ENCODE results near the gene RGMA. TPM values are rescaled to one million over a fixed set of nuclear protein-coding genes. Genes with fewer than 3 reads are reported as not detected.

RGMA gene
- total and polyA plus RNA-seq, 2 experiments from 2014 or later: 34.2 to 36.5 TPM

DNA sequence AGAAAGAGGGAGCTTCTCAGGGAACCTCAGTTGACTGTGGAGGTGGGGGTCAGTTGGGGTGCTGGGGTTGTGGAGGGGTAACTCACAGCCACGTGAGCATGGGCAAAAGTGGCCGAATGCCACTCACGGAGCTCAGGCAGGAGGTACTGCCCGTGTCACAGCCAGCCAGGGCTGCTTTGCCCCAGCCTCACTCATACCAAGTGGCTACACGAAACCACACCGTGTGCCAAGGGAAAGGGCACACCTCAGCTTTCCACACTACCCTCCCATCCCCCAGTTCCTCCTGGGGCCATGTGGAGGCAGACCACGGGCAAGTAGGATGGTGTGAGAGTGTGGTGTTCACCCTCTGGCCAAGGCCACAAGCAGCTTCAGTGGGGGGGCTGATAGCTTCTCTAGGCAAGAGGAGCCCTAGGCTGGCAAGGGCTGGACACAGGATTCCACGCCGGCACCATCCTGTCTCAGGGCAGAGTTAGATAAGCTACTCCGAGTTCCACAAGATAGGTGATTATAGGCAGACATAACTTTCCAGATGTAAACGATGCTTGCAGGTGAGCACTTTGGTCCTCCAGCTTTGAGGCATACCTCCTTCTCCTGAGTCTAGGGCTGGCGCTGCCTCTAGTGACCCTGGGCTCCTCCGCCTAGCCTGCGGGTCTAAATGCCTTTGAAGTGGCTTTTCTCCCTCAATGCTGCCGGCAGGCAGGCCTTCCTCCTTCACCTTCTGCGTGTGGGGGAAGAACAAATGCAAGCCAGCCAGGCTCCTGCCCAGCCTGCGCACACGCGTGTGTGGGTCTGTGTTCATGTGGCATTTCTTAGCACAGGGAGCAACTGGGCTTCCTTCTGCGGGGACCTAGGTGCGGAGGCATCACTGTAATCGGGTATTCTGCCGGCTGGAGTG lies 25.0 kb downstream of the RGMA start:
- H3F3A ChIP-seq (replicated peaks; ENCODE audit: low read depth): peaks cover 9% of the 10 kb centered on the region
- ATAC-seq: no peak
- H3K4me3 Mint-ChIP-seq: no peak overlapping the region
- H2AFZ ChIP-seq: no peak overlapping the region
- peak overlapping the region; percentile 45; the same call in 1 of the 2 replicates for H3K4me2 ChIP-seq
- peak overlapping the region; percentile 93 for H3K27ac Mint-ChIP-seq
- H3K9me3 Mint-ChIP-seq: no peaks in the 10 kb centered on the region
- peaks cover 26% of the 10 kb centered on the region for H3K27me3 Mint-ChIP-seq (ENCODE audit: insufficient read depth, low read depth, poor library complexity)
- peaks cover 68% of the 10 kb centered on the region for H3K4me1 ChIP-seq (ENCODE audit: insufficient read depth)
- peaks cover 51% of the 10 kb centered on the region for H3K36me3 Mint-ChIP-seq (ENCODE audit: low read depth)
- H3K79me2 ChIP-seq (replicated peaks; ENCODE audit: insufficient read depth): peaks cover 87% of the 10 kb centered on the region
- H3K27ac ChIP-seq (ENCODE audit: low read depth): peak overlapping the region; percentile 100
- peaks cover 19% of the 10 kb centered on the region for H4K20me1 ChIP-seq (replicated peaks; ENCODE audit: insufficient read depth)
- H3K4me3 ChIP-seq: no peak overlapping the region
- TF ChIP-seq, protein P1, sequence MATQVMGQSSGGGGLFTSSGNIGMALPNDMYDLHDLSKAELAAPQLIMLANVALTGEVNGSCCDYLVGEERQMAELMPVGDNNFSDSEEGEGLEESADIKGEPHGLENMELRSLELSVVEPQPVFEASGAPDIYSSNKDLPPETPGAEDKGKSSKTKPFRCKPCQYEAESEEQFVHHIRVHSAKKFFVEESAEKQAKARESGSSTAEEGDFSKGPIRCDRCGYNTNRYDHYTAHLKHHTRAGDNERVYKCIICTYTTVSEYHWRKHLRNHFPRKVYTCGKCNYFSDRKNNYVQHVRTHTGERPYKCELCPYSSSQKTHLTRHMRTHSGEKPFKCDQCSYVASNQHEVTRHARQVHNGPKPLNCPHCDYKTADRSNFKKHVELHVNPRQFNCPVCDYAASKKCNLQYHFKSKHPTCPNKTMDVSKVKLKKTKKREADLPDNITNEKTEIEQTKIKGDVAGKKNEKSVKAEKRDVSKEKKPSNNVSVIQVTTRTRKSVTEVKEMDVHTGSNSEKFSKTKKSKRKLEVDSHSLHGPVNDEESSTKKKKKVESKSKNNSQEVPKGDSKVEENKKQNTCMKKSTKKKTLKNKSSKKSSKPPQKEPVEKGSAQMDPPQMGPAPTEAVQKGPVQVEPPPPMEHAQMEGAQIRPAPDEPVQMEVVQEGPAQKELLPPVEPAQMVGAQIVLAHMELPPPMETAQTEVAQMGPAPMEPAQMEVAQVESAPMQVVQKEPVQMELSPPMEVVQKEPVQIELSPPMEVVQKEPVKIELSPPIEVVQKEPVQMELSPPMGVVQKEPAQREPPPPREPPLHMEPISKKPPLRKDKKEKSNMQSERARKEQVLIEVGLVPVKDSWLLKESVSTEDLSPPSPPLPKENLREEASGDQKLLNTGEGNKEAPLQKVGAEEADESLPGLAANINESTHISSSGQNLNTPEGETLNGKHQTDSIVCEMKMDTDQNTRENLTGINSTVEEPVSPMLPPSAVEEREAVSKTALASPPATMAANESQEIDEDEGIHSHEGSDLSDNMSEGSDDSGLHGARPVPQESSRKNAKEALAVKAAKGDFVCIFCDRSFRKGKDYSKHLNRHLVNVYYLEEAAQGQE (IDR thresholded peaks at IDR 0.05; ENCODE audit: unreplicated experiment): no peak
- TF ChIP-seq POLR2AphosphoS5 (IDR thresholded peaks at IDR 0.05; ENCODE audit: low read depth) (no peak), JUNB (IDR thresholded peaks at IDR 0.05; ENCODE audit: unreplicated experiment) (no peak)
- TF ChIP-seq, protein P2, sequence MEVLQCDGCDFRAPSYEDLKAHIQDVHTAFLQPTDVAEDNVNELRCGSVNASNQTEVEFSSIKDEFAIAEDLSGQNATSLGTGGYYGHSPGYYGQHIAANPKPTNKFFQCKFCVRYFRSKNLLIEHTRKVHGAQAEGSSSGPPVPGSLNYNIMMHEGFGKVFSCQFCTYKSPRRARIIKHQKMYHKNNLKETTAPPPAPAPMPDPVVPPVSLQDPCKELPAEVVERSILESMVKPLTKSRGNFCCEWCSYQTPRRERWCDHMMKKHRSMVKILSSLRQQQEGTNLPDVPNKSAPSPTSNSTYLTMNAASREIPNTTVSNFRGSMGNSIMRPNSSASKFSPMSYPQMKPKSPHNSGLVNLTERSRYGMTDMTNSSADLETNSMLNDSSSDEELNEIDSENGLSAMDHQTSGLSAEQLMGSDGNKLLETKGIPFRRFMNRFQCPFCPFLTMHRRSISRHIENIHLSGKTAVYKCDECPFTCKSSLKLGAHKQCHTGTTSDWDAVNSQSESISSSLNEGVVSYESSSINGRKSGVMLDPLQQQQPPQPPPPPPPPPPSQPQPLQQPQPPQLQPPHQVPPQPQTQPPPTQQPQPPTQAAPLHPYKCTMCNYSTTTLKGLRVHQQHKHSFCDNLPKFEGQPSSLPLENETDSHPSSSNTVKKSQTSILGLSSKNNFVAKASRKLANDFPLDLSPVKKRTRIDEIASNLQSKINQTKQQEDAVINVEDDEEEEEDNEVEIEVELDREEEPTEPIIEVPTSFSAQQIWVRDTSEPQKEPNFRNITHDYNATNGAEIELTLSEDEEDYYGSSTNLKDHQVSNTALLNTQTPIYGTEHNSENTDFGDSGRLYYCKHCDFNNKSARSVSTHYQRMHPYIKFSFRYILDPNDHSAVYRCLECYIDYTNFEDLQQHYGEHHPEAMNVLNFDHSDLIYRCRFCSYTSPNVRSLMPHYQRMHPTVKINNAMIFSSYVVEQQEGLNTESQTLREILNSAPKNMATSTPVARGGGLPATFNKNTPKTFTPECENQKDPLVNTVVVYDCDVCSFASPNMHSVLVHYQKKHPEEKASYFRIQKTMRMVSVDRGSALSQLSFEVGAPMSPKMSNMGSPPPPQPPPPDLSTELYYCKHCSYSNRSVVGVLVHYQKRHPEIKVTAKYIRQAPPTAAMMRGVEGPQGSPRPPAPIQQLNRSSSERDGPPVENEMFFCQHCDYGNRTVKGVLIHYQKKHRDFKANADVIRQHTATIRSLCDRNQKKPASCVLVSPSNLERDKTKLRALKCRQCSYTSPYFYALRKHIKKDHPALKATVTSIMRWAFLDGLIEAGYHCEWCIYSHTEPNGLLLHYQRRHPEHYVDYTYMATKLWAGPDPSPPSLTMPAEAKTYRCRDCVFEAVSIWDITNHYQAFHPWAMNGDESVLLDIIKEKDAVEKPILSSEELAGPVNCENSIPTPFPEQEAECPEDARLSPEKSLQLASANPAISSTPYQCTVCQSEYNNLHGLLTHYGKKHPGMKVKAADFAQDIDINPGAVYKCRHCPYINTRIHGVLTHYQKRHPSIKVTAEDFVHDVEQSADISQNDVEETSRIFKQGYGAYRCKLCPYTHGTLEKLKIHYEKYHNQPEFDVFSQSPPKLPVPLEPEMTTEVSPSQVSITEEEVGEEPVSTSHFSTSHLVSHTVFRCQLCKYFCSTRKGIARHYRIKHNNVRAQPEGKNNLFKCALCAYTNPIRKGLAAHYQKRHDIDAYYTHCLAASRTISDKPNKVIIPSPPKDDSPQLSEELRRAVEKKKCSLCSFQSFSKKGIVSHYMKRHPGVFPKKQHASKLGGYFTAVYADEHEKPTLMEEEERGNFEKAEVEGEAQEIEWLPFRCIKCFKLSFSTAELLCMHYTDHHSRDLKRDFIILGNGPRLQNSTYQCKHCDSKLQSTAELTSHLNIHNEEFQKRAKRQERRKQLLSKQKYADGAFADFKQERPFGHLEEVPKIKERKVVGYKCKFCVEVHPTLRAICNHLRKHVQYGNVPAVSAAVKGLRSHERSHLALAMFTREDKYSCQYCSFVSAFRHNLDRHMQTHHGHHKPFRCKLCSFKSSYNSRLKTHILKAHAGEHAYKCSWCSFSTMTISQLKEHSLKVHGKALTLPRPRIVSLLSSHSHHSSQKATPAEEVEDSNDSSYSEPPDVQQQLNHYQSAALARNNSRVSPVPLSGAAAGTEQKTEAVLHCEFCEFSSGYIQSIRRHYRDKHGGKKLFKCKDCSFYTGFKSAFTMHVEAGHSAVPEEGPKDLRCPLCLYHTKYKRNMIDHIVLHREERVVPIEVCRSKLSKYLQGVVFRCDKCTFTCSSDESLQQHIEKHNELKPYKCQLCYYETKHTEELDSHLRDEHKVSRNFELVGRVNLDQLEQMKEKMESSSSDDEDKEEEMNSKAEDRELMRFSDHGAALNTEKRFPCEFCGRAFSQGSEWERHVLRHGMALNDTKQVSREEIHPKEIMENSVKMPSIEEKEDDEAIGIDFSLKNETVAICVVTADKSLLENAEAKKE (CRISPR knock-in tag; IDR thresholded peaks at IDR 0.05): no peak
- TF ChIP-seq, protein P3, sequence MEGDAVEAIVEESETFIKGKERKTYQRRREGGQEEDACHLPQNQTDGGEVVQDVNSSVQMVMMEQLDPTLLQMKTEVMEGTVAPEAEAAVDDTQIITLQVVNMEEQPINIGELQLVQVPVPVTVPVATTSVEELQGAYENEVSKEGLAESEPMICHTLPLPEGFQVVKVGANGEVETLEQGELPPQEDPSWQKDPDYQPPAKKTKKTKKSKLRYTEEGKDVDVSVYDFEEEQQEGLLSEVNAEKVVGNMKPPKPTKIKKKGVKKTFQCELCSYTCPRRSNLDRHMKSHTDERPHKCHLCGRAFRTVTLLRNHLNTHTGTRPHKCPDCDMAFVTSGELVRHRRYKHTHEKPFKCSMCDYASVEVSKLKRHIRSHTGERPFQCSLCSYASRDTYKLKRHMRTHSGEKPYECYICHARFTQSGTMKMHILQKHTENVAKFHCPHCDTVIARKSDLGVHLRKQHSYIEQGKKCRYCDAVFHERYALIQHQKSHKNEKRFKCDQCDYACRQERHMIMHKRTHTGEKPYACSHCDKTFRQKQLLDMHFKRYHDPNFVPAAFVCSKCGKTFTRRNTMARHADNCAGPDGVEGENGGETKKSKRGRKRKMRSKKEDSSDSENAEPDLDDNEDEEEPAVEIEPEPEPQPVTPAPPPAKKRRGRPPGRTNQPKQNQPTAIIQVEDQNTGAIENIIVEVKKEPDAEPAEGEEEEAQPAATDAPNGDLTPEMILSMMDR (conservative IDR thresholded peaks at IDR 0.05; ENCODE audit: low read depth in 2 of 2): no peak
- TF ChIP-seq, protein P4, sequence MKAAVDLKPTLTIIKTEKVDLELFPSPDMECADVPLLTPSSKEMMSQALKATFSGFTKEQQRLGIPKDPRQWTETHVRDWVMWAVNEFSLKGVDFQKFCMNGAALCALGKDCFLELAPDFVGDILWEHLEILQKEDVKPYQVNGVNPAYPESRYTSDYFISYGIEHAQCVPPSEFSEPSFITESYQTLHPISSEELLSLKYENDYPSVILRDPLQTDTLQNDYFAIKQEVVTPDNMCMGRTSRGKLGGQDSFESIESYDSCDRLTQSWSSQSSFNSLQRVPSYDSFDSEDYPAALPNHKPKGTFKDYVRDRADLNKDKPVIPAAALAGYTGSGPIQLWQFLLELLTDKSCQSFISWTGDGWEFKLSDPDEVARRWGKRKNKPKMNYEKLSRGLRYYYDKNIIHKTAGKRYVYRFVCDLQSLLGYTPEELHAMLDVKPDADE (IDR thresholded peaks at IDR 0.05): no peak
- no peaks in the 10 kb centered on the region for H3K27me3 ChIP-seq (ENCODE audit: insufficient read depth)
- H3K4me1 Mint-ChIP-seq: peaks cover 86% of the 10 kb centered on the region
- H3K36me3 ChIP-seq (ENCODE audit: insufficient read depth): 0 out of 2 replicates have a peak, but pooled peaks cover 6% of the 10 kb centered on the region
- no peak for DNase-seq (ENCODE audit: low spot score)
- no peaks in the 10 kb centered on the region for H3K9me2 ChIP-seq (ENCODE audit: insufficient read depth)

Data from GM23338 (cell line).